MCF 10A (cell line): ENCODE results near the gene FSTL1. TPM values are rescaled to one million over a fixed set of nuclear protein-coding genes. Genes with fewer than 3 reads are reported as not detected.

Source experiments
- BruUV-seq: library from RNA; stranded (reverse); fragments of 400-500 nt; replicated peaks from 2 replicates; lab custom pipeline; 2021; lab: Mats Ljungman, UMichigan
- CTCF ChIA-PET: fragments of 300-600 bp; sonication (Branson Sonifier 250); formaldehyde crosslinking; extraction: SDS; loops from one replicate; lab custom pipeline; 2021; ENCODE audit warnings: antibody characterized with exemption, inconsistent platforms; lab: Yijun Ruan, JAX
- POLR2A ChIA-PET: fragments of 300-600, 350-650 bp; sonication (Branson Sonifier 250); formaldehyde crosslinking; extraction: SDS; loops from one replicate; lab custom pipeline; 2020; ENCODE audit warnings: antibody characterized with exemption, inconsistent platforms; lab: Yijun Ruan, JAX
- DNase-seq: peaks from one replicate; pipeline ENCODE4 v3.0.0-alpha.2; 2018; ENCODE audit not compliant: unreplicated experiment
- H3K27ac Mint-ChIP-seq: one replicate; pipeline ENCODE4 v1.8.0; 2022; ENCODE audit warnings: mild to moderate bottlenecking, low read depth, mixed read lengths; ENCODE audit not compliant: unreplicated experiment
- H3K27me3 Mint-ChIP-seq: one replicate; pipeline ENCODE4 v1.8.0; 2022; ENCODE audit warnings: mixed read lengths; ENCODE audit not compliant: insufficient read depth, unreplicated experiment
- H3K36me3 Mint-ChIP-seq: one replicate; pipeline ENCODE4 v1.8.0; 2022; ENCODE audit warnings: mild to moderate bottlenecking, moderate library complexity, mixed read lengths; ENCODE audit not compliant: insufficient read depth, unreplicated experiment
- H3K4me1 Mint-ChIP-seq: one replicate; pipeline ENCODE4 v1.8.0; 2022; ENCODE audit warnings: mixed read lengths; ENCODE audit not compliant: insufficient read depth, unreplicated experiment
- H3K4me3 Mint-ChIP-seq: one replicate; pipeline ENCODE4 v1.8.0; 2022; ENCODE audit warnings: mild to moderate bottlenecking, moderate library complexity, mixed read lengths; ENCODE audit not compliant: unreplicated experiment
- H3K9me3 Mint-ChIP-seq: one replicate; pipeline ENCODE4 v1.8.0; 2022; ENCODE audit warnings: mixed read lengths; ENCODE audit not compliant: unreplicated experiment
- CTCF ChIP-seq: fragments of 200-600 bp; IDR thresholded peaks from one replicate; pipeline ENCODE4 v1.8.0; 2022; ENCODE audit warnings: antibody characterized with exemption, mild to moderate bottlenecking; ENCODE audit not compliant: unreplicated experiment
- intact Hi-C: fragments of 100-400 bp; cut with micrococcal nuclease; formaldehyde crosslinking; loops from 2 replicates; pipeline ENCODE4 v1.14.1; 2022
- total RNA-seq: library from RNA; stranded (reverse); gene quantifications from 2 replicates; pipeline ENCODE4 v1.2.3, GENCODE V29; 2022

The FSTL1 gene
- total RNA-seq, 1 experiment from 2014 or later, result 56.4 TPM

GRCh38 chr3:120399372-120399771 is 51.4 kb downstream of the FSTL1 start:
- no TSS peak for BruUV-seq
- no peaks in the 10 kb centered on the region for H3K4me1 Mint-ChIP-seq
- CTCF ChIA-PET, result interaction anchor here (1.2 to 2.3 kb wide), 2 partner anchors 18 to 19 kb away, joined by 3 to 12 read pairs; no protein-coding TSS in a partner anchor
- TF ChIP-seq CTCF, result no peak
- H3K4me3 Mint-ChIP-seq, result no peak overlapping the region
- no peak for DNase-seq
- H3K27me3 Mint-ChIP-seq, result no peaks in the 10 kb centered on the region
- peaks cover 57% of the 10 kb centered on the region for H3K36me3 Mint-ChIP-seq
- POLR2A ChIA-PET, result interaction anchor here (0.6 kb wide), 1 partner anchor 32 kb away, joined by 3 read pairs; no protein-coding TSS in a partner anchor
- H3K9me3 Mint-ChIP-seq, result no peaks in the 10 kb centered on the region
- H3K27ac Mint-ChIP-seq, result no peak overlapping the region
- intact Hi-C loops, result no loop called here

DNA sequence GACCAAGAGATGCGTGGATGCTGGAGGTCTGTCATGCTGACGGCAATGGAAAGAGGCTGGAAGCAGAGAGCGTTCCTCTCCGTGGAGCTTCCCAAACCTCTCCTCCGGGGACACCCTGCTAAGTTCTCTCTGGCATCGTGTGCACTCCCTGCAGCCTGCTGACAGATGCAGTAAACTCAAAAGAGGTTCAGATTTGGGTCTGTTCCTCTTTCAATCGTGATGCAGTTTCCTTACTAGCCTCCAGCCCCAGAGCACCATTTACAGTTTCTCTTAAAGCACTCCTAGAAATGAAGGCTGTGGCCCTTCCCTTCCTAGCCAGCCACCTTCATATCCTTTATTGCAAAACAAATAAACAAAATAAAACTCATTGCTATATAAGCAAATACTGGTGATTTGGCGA is 54.3 kb downstream of the FSTL1 start:
- BruUV-seq, result no TSS peak
- Mint-ChIP-seq H3K36me3 (peaks cover 38% of the 10 kb centered on the region), H3K27ac (no peak overlapping the region), H3K4me1 (no peaks in the 10 kb centered on the region), H3K9me3 (no peaks in the 10 kb centered on the region), H3K27me3 (no peaks in the 10 kb centered on the region), H3K4me3 (no peak overlapping the region)
- DNase-seq, result no peak
- intact Hi-C loops, result no loop called here
- TF ChIP-seq CTCF, result no peak
- ChIA-PET CTCF (interaction anchor here (0.6 to 1.8 kb wide), 4 partner anchors 21 to 196 kb away, joined by 3 to 10 read pairs (median 4); no protein-coding TSS in a partner anchor), POLR2A (no interaction called here)

- Mint-ChIP-seq H3K27me3 (no peaks in the 10 kb centered on the region), H3K4me3 (no peak overlapping the region), H3K36me3 (peaks cover 21% of the 10 kb centered on the region), H3K9me3 (no peaks in the 10 kb centered on the region), H3K27ac (no peak overlapping the region), H3K4me1 (no peaks in the 10 kb centered on the region)
- DNase-seq, result no peak
- intact Hi-C loops, result no loop called here
- ChIA-PET POLR2A (no interaction called here), CTCF (no interaction called here)
- BruUV-seq, result no TSS peak
- TF ChIP-seq CTCF, result no peak
Observed at GRCh38 chr3:120394347-120394746, 56.4 kb downstream of the FSTL1 start.

DNA sequence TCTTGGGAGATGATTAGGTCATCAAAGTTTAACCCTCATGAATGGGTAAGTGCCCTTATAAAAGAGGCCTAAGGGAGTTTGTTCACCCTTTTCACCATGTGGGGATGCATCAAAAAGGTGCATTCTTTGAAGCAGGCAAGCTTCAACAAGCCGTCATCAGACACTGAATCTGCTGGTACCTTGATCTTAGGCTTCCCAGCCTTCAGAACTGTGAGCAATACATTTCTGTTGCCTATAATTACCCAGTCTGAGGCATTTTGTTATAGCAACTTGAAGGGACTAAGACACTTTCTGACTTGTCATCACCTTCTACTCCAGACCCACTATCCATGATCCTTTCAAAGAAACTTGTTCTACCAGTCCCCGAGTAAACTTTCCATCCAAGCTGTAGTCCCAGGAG is 57.0 kb downstream of the FSTL1 start:
- Mint-ChIP-seq H3K4me1 (no peaks in the 10 kb centered on the region), H3K36me3 (peaks cover 19% of the 10 kb centered on the region), H3K27me3 (no peaks in the 10 kb centered on the region), H3K27ac (no peak overlapping the region), H3K9me3 (no peaks in the 10 kb centered on the region), H3K4me3 (no peak overlapping the region)
- intact Hi-C loops, result no loop called here
- no TSS peak for BruUV-seq
- POLR2A ChIA-PET, result no interaction called here
- no peak for TF ChIP-seq CTCF
- no peak for DNase-seq
- CTCF ChIA-PET, result no interaction called here
